Panc1 (cell line): ENCODE results near the gene FKRP.

Experiments used
- CTCF ChIP-seq: fragments of 450-650 bp; IDR thresholded peaks from 2 replicates; pipeline ENCODE4 v1.5.1; 2017; ENCODE audit warnings: mild to moderate bottlenecking
- POLR2AphosphoS5 ChIP-seq: IDR thresholded peaks from 2 replicates; pipeline ENCODE4 v1.6.1; 2012; ENCODE audit warnings: mild to moderate bottlenecking, low read depth, low read length, moderate library complexity

GRCh38 chr19:46766569-46767317, 20.9 kb downstream of the FKRP start:
- TF ChIP-seq CTCF (peak; percentile 88), POLR2AphosphoS5 (no peak)
